Esophagus squamous epithelium (tissue), 4 donors: ENCODE measurements around the gene KIF6.

Experiments used
- CTCF ChIP-seq, 6 experiments: fragments of 450-650 bp in 4 of 6; fragments of 200-600 bp in 2 of 6; sonication (generic) in 2 of 6; IDR thresholded peaks; one replicate each; pipeline ENCODE4 v1.5.1; 2016 to 2019; ENCODE audit warnings: antibody characterized with exemption in 6 of 6, mild to moderate bottlenecking in 4 of 6, moderate library complexity in 4 of 6
- POLR2A ChIP-seq, 4 donors: fragments of 450-650 bp; IDR thresholded peaks; one replicate each; pipeline ENCODE4 v1.6.1; 2017; ENCODE audit warnings: antibody characterized with exemption in 4 of 4, mild to moderate bottlenecking in 4 of 4, moderate library complexity in 3 of 4

GRCh38 chr6:39342692-39343395 lies 382.4 kb downstream of the KIF6 start:
- TF ChIP-seq CTCF (IDR thresholded peaks at IDR 0.05): no peak
- TF ChIP-seq POLR2A (IDR thresholded peaks at IDR 0.05): no peak
